Measurements from ENCODE around the gene CHRNB1. TPM values are rescaled to one million over a fixed set of nuclear protein-coding genes. Genes with fewer than 3 reads are reported as not detected.

The CHRNB1 gene
- total RNA-seq, 2 experiments from 2014 or later = 10.4 to 13.1 TPM

DNA sequence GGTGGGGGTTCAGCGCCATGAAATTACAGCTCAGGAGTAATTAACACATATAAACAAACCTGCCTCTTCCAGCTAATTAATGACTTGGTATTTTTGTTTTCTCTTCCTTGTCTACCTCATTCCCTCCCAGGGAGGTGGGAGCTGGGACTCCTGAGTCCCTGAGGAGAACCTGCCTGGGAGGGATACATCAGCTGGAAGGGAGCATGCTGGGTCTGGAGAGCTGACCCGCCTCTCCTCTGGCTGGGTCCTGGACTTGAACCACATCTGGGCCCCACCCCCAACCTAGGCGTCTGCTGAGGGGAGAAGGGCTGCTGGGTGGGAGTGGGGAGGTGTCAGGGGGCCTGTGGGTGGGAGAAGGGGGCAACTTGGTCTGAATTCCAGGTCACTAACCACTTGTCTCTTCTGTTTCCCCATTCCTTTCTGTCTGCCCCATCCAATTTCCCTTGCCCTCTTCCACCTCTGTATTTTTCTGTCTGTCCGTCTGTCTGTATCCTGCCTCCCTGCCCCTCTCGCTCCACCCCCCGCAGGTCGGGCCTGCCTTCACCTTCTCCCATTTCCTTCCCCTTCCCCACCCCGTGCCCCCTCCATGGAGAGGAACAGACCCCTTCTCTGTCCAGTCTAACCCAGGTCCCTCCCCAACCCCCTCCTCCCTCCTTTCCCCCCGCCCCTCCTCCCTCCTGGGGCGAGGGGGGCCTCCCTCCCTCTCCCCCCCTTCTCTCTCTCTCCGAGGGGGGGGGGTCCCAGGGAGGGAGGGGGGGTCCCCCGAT, 37.2 kb upstream of the CHRNB1 start, which contains the start of gene NLGN2:
NLGN2 (plus strand) TSS at position 361 of the 767 bp plus-strand sequence. CDS start 411 bp downstream, outside the sequence.
- no peak for ATAC-seq
- H3K4me3 Mint-ChIP-seq = no peak within 1 kb of the TSS
- no peaks in the 10 kb centered on the region for H3K36me3 Mint-ChIP-seq
- CTCF ChIA-PET = interaction anchor here (1.2 to 1.7 kb wide), 2 partner anchors 14 to 29 kb away, joined by 3 to 8 read pairs; partner anchors contain the start of gene PLSCR3
- H3K27ac Mint-ChIP-seq = peak within 1 kb of the TSS; percentile 62
- DNase-seq = no peak
- H3K4me1 Mint-ChIP-seq = peaks cover 13% of the 10 kb centered on the region
- no peaks in the 10 kb centered on the region for H3K9me3 Mint-ChIP-seq (ENCODE audit: low read depth)
- peaks cover 9% of the 10 kb centered on the region for H3K27me3 Mint-ChIP-seq

DNA sequence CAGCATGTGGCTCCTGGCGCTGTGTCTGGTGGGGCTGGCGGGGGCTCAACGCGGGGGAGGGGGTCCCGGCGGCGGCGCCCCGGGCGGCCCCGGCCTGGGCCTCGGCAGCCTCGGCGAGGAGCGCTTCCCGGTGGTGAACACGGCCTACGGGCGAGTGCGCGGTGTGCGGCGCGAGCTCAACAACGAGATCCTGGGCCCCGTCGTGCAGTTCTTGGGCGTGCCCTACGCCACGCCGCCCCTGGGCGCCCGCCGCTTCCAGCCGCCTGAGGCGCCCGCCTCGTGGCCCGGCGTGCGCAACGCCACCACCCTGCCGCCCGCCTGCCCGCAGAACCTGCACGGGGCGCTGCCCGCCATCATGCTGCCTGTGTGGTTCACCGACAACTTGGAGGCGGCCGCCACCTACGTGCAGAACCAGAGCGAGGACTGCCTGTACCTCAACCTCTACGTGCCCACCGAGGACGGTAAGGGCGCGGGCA, 36.6 kb upstream of the CHRNB1 start:
- DNase-seq (no peak), ATAC-seq (no peak)
- Mint-ChIP-seq H3K36me3 (no peaks in the 10 kb centered on the region), H3K4me3 (no peak overlapping the region), H3K27ac (no peak overlapping the region), H3K9me3 (ENCODE audit: low read depth) (no peaks in the 10 kb centered on the region), H3K4me1 (peaks cover 7% of the 10 kb centered on the region), H3K27me3 (peaks cover 9% of the 10 kb centered on the region)
- CTCF ChIA-PET = interaction anchor here (1.7 kb wide), 1 partner anchor 28 kb away, joined by 8 read pairs; no protein-coding TSS in a partner anchor

DNA sequence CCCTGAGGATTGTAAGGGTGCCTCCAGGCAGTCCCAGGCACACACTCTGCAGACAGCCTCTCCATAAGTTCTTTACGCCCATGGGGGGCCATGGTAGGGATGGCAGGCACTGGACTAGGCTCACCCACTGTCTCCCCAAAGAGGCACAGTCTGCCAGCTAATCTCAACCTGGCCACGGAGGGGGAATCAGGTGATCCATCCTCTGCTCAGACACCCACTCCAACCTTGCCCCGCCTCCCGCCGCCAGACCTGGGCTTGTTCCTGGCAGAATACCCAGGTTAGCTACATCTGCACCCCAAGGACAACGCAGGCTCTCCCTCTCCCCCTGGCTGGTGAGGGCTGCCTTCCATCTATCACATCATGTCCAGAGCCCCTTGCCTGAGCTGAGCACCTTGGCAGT, 36.0 kb upstream of the CHRNB1 start:
- H3K36me3 Mint-ChIP-seq = no peaks in the 10 kb centered on the region
- CTCF ChIA-PET = no interaction called here
- no peaks in the 10 kb centered on the region for H3K9me3 Mint-ChIP-seq (ENCODE audit: low read depth)
- peaks cover 9% of the 10 kb centered on the region for H3K27me3 Mint-ChIP-seq
- no peak overlapping the region for H3K4me3 Mint-ChIP-seq
- no peak overlapping the region for H3K27ac Mint-ChIP-seq
- ATAC-seq (no peak), DNase-seq (no peak)
- H3K4me1 Mint-ChIP-seq = peaks cover 6% of the 10 kb centered on the region

DNA sequence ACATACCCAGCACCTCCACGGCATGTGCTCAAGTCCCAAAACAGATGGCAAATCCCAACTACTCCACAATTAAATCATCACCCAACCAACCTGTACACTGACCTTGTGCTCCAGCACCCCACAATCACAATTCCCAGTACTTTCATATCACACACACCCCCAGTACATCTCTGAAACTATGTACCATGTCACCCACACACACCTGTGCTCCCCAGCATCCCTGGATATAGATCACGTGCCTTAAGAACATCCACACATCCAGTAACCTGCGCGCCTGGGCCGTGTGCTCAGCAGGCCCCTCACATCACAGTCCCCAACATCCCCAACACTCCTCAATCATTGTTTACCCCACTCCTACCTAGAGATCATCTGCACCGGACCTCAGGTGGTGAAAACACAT, 35.1 kb upstream of the CHRNB1 start:
- Mint-ChIP-seq H3K9me3 (ENCODE audit: low read depth) (no peaks in the 10 kb centered on the region), H3K4me3 (no peak overlapping the region), H3K36me3 (no peaks in the 10 kb centered on the region), H3K27ac (no peak overlapping the region), H3K4me1 (peaks cover 6% of the 10 kb centered on the region), H3K27me3 (peaks cover 9% of the 10 kb centered on the region)
- CTCF ChIA-PET = interaction anchor here (1.4 kb wide), 1 partner anchor 27 kb away, joined by 4 read pairs; no protein-coding TSS in a partner anchor
- DNase-seq (no peak), ATAC-seq (no peak)

DNA sequence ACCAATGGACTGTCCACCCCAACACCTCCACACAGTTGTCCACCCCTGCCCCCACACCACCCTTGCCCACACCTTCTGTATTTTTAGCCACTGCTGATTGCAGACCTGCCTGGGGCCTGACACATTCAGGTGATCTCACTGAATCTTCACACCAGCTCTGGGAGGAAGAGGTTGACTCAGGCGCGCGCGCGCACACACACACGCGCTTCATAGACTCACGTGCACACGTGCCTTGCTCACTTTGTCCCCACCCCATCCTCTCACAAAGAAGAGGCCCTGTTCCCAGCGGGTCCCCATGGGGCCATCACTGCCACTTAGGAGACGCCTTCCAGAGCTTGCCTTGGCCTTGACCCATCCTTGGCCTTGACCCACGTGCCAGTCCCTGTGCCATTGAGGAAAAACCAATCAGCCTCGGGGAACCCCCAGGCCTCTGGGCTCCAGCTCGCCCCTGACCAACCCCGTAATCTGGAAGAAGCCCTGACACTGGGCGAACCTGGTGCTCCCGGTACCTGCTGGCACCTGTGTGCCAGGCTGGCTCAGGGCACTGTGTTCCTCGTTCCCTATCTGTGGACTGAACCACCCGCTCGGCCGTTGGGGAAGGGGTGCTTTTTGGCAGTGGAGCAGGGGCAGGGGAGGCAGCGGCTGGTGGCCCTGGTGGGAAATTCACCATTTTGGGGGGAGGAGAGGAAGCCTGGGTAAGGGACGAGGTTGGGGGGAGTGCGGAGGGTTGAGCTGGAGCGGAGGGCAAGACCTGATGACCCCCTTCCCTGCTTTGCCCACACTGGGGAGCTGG, 34.0 kb upstream of the CHRNB1 start:
- no peaks in the 10 kb centered on the region for H3K9me3 Mint-ChIP-seq (ENCODE audit: low read depth)
- H3K4me3 Mint-ChIP-seq = no peak overlapping the region
- ATAC-seq (no peak), DNase-seq (no peak)
- CTCF ChIA-PET = interaction anchor here (1.4 kb wide), 1 partner anchor 26 kb away, joined by 4 read pairs; no protein-coding TSS in a partner anchor
- no peaks in the 10 kb centered on the region for H3K36me3 Mint-ChIP-seq
- peaks cover 4% of the 10 kb centered on the region for H3K4me1 Mint-ChIP-seq
- peaks cover 5% of the 10 kb centered on the region for H3K27me3 Mint-ChIP-seq
- H3K27ac Mint-ChIP-seq = no peak overlapping the region

DNA sequence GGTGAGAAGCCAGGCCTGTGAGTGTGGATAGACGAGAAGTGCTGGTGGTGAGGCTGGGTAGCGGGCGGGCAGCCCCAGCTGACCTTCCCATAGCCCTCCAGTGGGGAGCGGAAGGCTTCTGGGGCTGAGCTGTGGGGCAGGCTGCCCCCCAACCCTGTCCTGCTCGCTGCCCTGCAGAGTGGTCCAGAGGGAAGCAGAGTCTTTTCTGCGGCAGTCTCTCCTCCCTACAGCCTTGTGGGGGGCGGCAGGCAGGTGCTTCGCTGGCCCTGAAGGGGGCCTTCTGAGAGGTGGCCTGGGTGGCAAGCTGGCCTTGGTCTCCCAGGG, 33.5 kb upstream of the CHRNB1 start:
- Mint-ChIP-seq H3K4me1 (peaks cover 4% of the 10 kb centered on the region), H3K27me3 (no peaks in the 10 kb centered on the region), H3K4me3 (no peak overlapping the region), H3K27ac (no peak overlapping the region), H3K9me3 (ENCODE audit: low read depth) (no peaks in the 10 kb centered on the region), H3K36me3 (no peaks in the 10 kb centered on the region)
- DNase-seq (no peak), ATAC-seq (no peak)
- CTCF ChIA-PET = no interaction called here

DNA sequence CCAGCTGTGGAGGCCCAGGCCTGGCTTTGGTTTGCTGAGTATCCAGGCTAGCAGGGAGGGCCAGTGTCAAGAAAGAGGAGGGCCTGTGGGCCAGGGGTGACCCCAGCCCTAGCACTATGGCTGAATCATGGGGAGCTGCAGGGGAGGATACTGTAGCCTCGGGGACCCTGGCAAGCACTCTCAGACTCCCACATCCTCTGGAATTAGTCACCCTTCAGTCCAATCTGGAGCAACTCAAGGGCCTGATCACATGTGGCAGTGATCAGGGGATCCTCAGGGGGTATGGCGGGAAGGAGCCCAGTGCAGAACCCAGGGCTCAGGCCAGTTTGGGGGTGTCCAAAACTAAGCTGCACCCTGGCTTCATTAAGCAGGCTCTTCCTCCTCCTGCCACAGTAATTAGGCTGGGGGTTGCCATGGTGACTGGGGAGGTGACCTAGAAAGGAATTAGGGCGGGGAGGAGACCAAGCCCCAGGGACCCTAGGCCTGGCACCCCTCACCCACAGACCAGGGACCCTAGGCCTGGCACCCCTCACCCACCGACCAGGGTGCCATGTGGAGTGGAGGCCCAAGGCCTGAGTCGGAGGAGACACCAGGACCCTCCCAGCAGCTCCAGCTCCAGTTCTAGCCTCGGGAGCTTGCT, 31.4 kb upstream of the CHRNB1 start:
- no peaks in the 10 kb centered on the region for H3K36me3 Mint-ChIP-seq
- no peak for DNase-seq
- no peaks in the 10 kb centered on the region for H3K9me3 Mint-ChIP-seq (ENCODE audit: low read depth)
- no peak overlapping the region for H3K4me3 Mint-ChIP-seq
- ATAC-seq = no peak
- CTCF ChIA-PET = interaction anchor here (1.2 to 1.5 kb wide), 2 partner anchors 10 to 12 kb away, joined by 3 to 4 read pairs; partner anchors contain the start of gene SPEM2
- no peaks in the 10 kb centered on the region for H3K4me1 Mint-ChIP-seq
- no peaks in the 10 kb centered on the region for H3K27me3 Mint-ChIP-seq
- H3K27ac Mint-ChIP-seq = no peak overlapping the region

DNA sequence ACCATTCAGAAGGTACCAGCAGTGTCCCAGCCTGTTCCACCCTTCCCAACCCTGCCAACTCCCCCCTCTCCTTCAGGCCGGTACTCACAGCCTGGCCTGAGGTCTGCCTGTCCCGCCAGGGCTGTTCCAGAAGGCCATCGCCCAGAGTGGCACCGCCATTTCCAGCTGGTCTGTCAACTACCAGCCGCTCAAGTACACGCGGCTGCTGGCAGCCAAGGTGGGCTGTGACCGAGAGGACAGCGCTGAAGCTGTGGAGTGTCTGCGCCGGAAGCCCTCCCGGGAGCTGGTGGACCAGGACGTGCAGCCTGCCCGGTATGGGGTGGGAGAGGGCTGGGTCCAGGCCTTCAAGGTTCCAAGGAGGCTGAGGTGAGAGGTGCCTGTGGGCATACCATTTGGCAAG, 30.0 kb upstream of the CHRNB1 start:
- CTCF ChIA-PET = interaction anchor here (2.1 kb wide), 1 partner anchor 59 kb away, joined by 7 read pairs; no protein-coding TSS in a partner anchor
- H3K27me3 Mint-ChIP-seq = no peaks in the 10 kb centered on the region
- H3K4me1 Mint-ChIP-seq = no peaks in the 10 kb centered on the region
- no peaks in the 10 kb centered on the region for H3K36me3 Mint-ChIP-seq
- no peak overlapping the region for H3K27ac Mint-ChIP-seq
- ATAC-seq = no peak
- no peaks in the 10 kb centered on the region for H3K9me3 Mint-ChIP-seq (ENCODE audit: low read depth)
- no peak overlapping the region for H3K4me3 Mint-ChIP-seq
- DNase-seq = no peak

DNA sequence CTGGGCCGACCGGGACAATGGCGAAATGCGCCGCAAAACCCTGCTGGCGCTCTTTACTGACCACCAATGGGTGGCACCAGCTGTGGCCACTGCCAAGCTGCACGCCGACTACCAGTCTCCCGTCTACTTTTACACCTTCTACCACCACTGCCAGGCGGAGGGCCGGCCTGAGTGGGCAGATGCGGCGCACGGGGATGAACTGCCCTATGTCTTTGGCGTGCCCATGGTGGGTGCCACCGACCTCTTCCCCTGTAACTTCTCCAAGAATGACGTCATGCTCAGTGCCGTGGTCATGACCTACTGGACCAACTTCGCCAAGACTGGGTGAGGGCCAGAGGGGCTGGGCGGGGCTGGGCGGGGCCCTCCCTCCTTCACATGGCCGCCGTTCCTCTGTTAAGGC, 29.1 kb upstream of the CHRNB1 start:
- DNase-seq = no peak
- no peak for ATAC-seq
- no peaks in the 10 kb centered on the region for H3K4me1 Mint-ChIP-seq
- no peaks in the 10 kb centered on the region for H3K9me3 Mint-ChIP-seq (ENCODE audit: low read depth)
- no peak overlapping the region for H3K4me3 Mint-ChIP-seq
- no peaks in the 10 kb centered on the region for H3K36me3 Mint-ChIP-seq
- no peak overlapping the region for H3K27ac Mint-ChIP-seq
- no peaks in the 10 kb centered on the region for H3K27me3 Mint-ChIP-seq
- CTCF ChIA-PET = interaction anchor here (2.1 kb wide), 1 partner anchor 60 kb away, joined by 7 read pairs; no protein-coding TSS in a partner anchor

DNA sequence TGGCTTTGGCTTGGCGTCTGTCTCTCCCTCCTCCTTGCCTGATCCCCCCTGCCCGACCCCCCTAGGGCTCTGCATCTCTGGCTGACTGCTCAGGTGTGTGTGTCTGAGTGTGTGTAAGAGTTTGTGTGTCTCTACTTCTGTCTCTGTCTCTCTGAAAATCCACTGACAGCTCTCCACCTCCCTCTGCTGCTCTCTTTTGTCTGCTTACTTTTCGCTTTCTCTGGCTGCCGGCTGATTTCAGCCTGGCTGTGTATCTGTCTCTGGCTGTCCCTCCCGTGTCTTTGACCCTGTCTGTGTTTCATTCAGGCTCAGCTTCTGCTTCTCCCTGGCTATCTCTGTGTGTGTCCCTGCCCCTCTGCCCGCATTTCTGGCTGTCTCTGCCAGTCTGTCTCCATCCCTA, 28.5 kb upstream of the CHRNB1 start:
- no peaks in the 10 kb centered on the region for H3K9me3 Mint-ChIP-seq (ENCODE audit: low read depth)
- DNase-seq (no peak), ATAC-seq (no peak)
- H3K4me3 Mint-ChIP-seq = no peak overlapping the region
- no peak overlapping the region for H3K27ac Mint-ChIP-seq
- H3K4me1 Mint-ChIP-seq = no peaks in the 10 kb centered on the region
- no peaks in the 10 kb centered on the region for H3K36me3 Mint-ChIP-seq
- no peaks in the 10 kb centered on the region for H3K27me3 Mint-ChIP-seq
- CTCF ChIA-PET = interaction anchor here (2.1 kb wide), 1 partner anchor 60 kb away, joined by 7 read pairs; no protein-coding TSS in a partner anchor

DNA sequence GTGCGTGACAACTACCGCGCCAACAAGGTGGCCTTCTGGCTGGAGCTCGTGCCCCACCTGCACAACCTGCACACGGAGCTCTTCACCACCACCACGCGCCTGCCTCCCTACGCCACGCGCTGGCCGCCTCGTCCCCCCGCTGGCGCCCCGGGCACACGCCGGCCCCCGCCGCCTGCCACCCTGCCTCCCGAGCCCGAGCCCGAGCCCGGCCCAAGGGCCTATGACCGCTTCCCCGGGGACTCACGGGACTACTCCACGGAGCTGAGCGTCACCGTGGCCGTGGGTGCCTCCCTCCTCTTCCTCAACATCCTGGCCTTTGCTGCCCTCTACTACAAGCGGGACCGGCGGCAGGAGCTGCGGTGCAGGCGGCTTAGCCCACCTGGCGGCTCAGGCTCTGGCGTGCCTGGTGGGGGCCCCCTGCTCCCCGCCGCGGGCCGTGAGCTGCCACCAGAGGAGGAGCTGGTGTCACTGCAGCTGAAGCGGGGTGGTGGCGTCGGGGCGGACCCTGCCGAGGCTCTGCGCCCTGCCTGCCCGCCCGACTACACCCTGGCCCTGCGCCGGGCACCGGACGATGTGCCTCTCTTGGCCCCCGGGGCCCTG, 27.7 kb upstream of the CHRNB1 start:
- H3K9me3 Mint-ChIP-seq (ENCODE audit: low read depth) = no peaks in the 10 kb centered on the region
- ATAC-seq (no peak), DNase-seq (no peak)
- H3K27ac Mint-ChIP-seq = no peak overlapping the region
- H3K4me3 Mint-ChIP-seq = no peak overlapping the region
- CTCF ChIA-PET = interaction anchor here (2.1 kb wide), 1 partner anchor 61 kb away, joined by 7 read pairs; no protein-coding TSS in a partner anchor
- H3K27me3 Mint-ChIP-seq = no peaks in the 10 kb centered on the region
- no peaks in the 10 kb centered on the region for H3K4me1 Mint-ChIP-seq
- H3K36me3 Mint-ChIP-seq = no peaks in the 10 kb centered on the region

DNA sequence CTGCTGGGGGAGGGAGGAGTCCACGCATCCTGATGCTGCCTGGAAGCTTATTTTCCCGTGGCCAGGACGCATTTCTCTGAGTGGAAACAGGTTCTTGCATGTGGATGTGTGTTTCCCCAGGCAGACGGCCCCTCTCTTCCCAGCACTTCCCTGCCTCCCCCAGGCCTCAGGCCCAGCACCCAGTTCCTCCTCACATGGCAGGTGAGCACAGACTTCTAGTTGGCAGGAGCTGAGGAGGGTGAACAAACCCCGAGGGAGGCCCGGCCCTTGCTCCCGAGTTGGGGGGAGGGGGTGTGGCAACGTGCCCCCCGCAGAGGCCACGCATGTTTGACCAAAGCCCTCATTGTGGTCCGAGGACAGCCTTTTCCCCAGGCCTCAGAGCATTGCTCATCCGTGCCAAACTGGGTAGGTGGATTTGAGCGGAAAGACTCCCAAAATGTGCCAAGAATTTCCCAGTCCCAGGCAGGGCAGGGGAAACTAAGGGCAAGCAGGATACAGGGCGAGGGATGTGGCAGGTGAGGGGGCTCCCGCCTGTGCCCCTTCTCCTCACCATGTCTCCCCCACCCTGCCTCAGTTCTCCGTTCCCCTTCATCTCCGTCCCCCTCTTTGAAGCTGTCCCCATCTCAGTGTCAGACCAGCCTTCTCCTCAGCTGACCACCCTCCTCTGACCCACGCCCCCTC, 26.2 kb upstream of the CHRNB1 start:
- no peaks in the 10 kb centered on the region for H3K9me3 Mint-ChIP-seq (ENCODE audit: low read depth)
- CTCF ChIA-PET = interaction anchor here (3.6 kb wide), 1 partner anchor 62 kb away, joined by 13 read pairs; no protein-coding TSS in a partner anchor
- no peak overlapping the region for H3K27ac Mint-ChIP-seq
- no peaks in the 10 kb centered on the region for H3K36me3 Mint-ChIP-seq
- no peaks in the 10 kb centered on the region for H3K4me1 Mint-ChIP-seq
- ATAC-seq (no peak), DNase-seq (no peak)
- no peak overlapping the region for H3K4me3 Mint-ChIP-seq
- H3K27me3 Mint-ChIP-seq = no peaks in the 10 kb centered on the region

Measured in activated CD8-positive, alpha-beta memory T cell treated with anti-CD3 and anti-CD28 coated beads, Interleukin-2, amount 10 ng/mL, durations not matched to agents 7 days and 5 days (primary cell).